ENCODE results near the gene RHBDD1. TPM values are rescaled to one million over a fixed set of nuclear protein-coding genes. Genes with fewer than 3 reads are reported as not detected.

The RHBDD1 gene
- total RNA-seq, 2 experiments from 2014 or later: 29.1 to 35.0 TPM

DNA sequence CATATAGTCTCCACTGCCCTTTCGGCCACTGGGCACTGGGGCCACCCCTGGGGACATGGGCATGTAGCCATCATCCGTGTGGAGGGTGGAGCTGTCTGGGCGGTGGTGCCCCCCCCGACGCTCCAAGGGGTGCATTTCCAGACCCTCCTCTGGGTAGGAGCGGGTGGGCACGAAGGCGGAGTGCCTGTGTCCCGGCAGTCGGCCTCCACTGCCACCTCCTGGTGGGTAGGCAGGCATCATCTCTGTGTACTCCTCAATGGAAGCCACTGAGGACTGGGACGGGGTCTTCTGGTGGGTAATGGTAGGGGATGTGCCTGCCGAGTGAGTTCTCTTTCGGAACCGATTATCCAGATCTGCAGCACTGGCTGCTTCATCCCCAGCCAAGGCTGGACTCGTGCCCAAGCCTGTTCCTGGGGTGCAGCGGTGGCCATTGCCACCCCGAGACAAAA is 39.0 kb upstream of the RHBDD1 start:
- DNase-seq: no peak
- peaks cover 10% of the 10 kb centered on the region for H3K36me3 Mint-ChIP-seq
- H3K27ac Mint-ChIP-seq: no peak overlapping the region
- H3K4me3 Mint-ChIP-seq: no peak overlapping the region
- peaks cover 52% of the 10 kb centered on the region for H3K4me1 Mint-ChIP-seq
- no peaks in the 10 kb centered on the region for H3K27me3 Mint-ChIP-seq
- H3K9me3 Mint-ChIP-seq: no peaks in the 10 kb centered on the region

DNA sequence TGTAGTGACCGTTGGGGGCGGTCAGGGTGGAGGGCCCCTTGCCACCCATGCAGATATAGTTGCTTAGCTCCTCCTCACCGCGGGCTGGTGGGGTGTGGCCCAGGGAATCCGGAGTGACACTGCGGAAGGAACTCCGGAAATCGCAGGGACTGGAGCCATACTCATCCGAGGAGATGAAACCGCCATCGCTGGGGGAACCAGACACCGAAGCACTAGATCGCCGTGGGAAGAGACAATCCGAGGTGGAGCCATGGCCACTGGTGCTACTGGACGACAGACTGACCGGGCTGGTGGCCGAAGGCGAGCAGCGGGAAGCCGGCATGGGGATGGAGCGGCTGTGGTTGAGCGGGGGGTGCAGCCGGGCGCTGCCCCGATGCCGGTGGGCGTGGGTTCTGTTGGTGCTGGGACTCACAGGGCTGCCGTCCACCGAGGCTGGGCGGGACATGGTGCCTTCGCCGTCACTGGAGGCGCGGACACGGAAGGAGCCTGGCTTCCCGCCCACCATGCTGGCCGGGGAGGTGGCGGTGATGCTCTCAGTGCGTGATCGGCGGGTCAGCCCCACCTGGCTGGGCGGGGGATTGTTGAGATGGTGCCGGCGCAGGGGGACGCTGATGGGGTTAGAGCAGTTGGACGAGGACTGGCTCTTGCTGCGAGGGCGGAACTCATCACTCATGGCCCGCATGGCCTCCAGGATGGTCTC is 38.4 kb upstream of the RHBDD1 start:
- Mint-ChIP-seq H3K4me3 (peak overlapping the region; percentile 83), H3K9me3 (no peaks in the 10 kb centered on the region), H3K27me3 (no peaks in the 10 kb centered on the region), H3K36me3 (peaks cover 10% of the 10 kb centered on the region), H3K27ac (no peak overlapping the region), H3K4me1 (peaks cover 51% of the 10 kb centered on the region)
- DNase-seq: no peak

DNA sequence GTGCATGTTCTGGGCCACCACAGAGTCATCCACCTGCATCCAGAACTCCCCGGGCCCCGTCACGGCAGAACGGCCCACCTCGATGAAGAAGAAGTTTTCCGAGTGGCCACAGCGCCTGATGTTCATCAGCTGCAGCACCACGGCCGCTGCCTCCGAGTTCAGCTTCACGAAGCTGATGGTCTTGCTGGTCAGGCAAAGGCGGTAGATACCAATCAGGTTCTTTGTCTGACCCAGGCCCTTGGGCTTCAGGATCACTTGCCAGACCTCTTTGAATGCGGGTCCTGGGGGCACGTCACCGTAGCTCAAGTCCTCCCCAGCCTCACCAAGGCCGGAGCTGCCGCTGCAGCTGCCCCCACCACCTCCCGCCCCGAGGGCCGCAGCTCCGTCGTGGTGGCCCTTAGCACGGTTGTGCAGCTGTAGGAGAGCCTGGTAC is 37.8 kb upstream of the RHBDD1 start:
- peak overlapping the region; percentile 83 for H3K4me3 Mint-ChIP-seq
- H3K27me3 Mint-ChIP-seq: peaks cover 4% of the 10 kb centered on the region
- no peaks in the 10 kb centered on the region for H3K9me3 Mint-ChIP-seq
- DNase-seq: no peak
- H3K36me3 Mint-ChIP-seq: peaks cover 10% of the 10 kb centered on the region
- H3K27ac Mint-ChIP-seq: peak overlapping the region; percentile 25
- H3K4me1 Mint-ChIP-seq: peaks cover 46% of the 10 kb centered on the region

DNA sequence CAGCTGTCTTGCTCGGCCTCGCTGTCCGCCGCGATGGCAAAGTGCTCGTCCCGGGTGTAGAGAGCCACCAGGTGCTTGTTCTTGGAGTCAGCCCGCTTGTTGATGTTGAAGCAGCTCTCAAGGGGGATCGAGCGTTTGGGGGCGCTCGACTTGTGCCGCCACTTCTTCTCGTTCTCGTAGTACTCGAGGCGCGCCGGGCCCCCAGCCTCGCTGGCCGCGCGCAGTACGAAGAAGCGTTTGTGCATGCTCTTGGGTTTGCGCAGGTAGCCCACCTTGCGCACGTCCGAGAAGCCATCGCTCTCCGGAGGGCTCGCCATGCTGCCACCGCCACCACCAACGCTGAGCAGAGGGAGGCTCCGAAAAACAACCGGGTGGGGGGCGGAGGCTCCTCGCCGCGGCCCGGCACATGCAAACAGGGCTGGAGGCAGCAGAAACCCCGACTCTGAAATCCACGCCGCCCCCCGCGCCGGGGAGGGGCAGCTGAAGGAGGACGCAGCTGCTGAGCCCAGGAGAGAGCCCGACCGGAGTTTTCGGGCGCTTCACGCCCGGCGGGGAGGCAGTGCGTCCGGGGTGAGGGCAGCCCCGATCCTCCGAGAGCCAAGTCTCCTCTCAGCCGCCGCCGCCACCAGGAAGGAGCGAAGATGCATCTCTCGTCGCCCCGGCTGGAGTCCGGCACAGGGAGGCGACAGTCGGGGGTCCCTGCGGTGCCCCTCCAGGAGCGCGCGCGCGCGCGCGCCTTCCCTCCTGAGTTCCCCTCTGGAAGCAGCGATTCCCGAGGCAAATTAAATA is 37.2 kb upstream of the RHBDD1 start:
- Mint-ChIP-seq H3K4me3 (peak overlapping the region; percentile 83), H3K36me3 (peaks cover 10% of the 10 kb centered on the region), H3K9me3 (no peaks in the 10 kb centered on the region), H3K4me1 (peaks cover 41% of the 10 kb centered on the region), H3K27me3 (peaks cover 8% of the 10 kb centered on the region), H3K27ac (peak overlapping the region; percentile 25)
- DNase-seq: peak; percentile 62

DNA sequence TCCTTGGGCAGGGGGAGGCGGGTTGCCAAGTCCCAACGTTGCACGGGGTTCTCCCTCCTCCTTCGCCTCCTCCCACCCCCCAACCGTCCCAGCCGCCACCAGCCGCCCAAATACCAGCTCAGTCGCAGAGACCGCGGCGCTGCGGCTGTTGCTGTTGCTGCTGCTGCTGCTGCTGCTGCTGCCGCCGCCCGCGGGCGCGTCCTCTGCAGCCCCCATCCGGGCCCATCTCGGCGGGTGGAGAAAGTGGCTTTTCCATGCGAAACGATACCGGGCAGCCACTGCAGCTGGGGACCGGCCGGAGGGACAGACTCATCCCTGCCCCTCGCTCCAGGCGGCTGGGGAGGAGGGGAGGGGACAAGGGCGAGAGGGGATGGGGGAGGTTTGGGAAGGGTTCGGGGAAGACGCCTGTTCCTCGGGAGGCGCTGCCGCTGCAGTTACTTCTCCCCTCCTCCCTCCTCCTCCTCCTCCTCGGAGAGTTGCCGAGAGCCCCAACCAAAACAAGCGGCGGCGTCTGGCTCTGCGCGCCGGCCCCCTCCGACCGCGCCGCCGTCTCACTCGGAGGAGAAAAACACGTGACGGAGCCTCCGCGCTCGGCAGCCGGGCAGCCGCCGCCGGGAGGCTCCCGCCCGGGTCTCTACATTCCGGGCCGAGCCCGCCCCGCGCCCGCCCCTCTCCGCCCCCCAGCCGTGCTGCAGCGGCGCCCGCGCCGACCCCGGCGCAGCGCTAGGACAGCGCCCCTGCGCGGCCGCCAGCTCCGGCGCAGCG is 36.5 kb upstream of the RHBDD1 start, which contains the start of gene IRS1:
TSS of gene IRS1 (minus strand) at position 610 of the 765 bp plus-strand sequence. CDS start 1,082 bp downstream, outside the sequence.
- Mint-ChIP-seq H3K4me3 (peak within 1 kb of the TSS; percentile 88), H3K4me1 (peaks cover 33% of the 10 kb centered on the region)

DNA sequence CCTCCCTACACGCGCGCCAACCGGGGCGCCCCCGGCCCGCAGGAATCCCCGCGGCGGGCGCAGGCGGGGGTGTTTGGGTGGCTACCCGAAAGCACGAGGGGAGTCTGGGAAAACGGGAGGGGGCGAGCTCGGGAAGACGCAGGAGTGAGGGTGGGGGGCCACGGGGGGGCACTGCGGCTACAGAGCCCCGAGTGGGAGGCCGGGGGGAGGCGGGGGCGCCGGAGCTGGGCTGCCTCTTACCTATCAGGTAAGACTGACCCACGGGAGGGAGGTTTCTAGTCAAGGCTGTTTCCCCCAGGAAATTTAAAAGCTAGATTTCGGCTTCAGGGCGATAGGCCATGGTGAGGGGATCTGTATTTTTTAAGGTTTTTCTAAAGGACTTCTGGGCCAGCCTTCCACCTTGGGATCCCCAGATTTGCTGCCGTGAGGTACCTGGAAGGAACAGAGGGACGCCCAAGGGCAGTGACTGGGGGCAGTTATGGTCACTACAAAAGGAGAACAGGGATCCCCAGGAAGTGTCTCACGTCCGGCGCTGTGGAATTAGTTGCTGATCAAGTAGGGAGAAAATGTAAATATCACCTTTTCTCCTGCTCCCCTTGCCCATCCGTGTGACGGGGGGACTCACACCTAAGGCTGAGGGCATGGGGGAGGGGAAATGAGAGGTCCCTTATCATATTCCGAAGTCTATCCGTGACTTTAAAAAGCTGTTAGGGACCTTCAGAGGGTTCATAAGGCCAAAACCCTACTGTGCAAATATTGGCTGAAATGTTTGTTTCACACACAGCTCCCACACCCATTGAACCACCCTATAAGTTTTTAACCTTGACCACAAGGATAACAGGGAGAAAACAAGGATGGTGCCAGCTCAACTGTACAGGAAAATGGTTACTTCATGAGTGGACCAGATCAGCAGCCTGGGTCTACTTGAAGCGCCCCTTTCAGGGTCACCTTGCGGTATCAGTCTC is 35.6 kb upstream of the RHBDD1 start:
- peak overlapping the region; percentile 88 for H3K4me3 Mint-ChIP-seq
- H3K36me3 Mint-ChIP-seq: peaks cover 9% of the 10 kb centered on the region
- peaks cover 8% of the 10 kb centered on the region for H3K27me3 Mint-ChIP-seq
- no peaks in the 10 kb centered on the region for H3K9me3 Mint-ChIP-seq
- H3K4me1 Mint-ChIP-seq: peaks cover 27% of the 10 kb centered on the region
- no peak for DNase-seq
- H3K27ac Mint-ChIP-seq: peak overlapping the region; percentile 84

More for the DNA sequence above, 36.5 kb upstream of the RHBDD1 start, which contains the start of gene IRS1:
- Mint-ChIP-seq H3K9me3 (no peaks in the 10 kb centered on the region), H3K27ac (peak within 1 kb of the TSS; percentile 84), H3K27me3 (peaks cover 8% of the 10 kb centered on the region), H3K36me3 (peaks cover 10% of the 10 kb centered on the region)
- peak; percentile 77 for DNase-seq

DNA sequence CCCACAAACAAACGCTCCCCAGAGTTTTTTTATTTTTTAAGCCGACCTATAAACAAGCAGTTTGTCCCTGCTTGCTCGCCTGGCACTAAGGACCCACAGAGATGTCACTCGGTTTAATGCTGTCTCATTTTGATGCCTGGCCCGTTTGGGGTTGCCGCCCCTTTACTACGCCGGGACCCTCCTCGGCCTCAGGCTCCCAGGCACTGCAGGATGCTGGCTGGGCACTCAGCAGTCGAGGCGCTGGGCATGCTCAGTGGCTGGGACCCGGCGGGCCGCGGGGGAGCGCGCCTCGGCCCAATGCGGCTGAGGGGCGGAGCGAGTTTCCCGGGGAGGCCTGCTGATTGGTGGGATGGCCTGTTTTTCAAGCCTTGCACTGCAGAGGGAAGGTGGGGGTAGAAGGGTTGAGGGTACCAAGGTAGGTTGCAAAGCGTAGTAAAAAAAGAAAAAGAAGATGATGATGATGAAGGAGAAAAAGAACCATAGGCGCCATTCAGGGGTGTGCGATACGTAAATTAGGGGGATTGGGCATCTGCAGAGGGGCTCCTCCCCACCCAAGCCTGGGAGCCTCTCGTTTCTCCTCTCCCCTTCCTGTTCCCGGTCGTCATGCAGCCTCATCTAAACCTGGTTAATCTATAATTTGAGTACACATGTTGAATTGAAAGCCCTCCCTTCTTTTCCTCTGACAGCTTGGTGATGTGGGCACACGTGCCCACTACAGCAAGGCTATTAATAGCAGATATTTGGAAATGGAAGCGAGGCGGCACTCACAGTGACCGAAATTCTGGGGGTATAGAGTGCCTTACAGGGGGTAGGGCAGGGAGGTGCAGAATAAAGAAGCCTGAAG is 34.7 kb upstream of the RHBDD1 start:
- no peaks in the 10 kb centered on the region for H3K9me3 Mint-ChIP-seq
- peak overlapping the region; percentile 88 for H3K4me3 Mint-ChIP-seq
- H3K36me3 Mint-ChIP-seq: peaks cover 9% of the 10 kb centered on the region
- H3K4me1 Mint-ChIP-seq: peaks cover 25% of the 10 kb centered on the region
- peak overlapping the region; percentile 78 for H3K27ac Mint-ChIP-seq
- DNase-seq: peak; percentile 90
- peaks cover 15% of the 10 kb centered on the region for H3K27me3 Mint-ChIP-seq

DNA sequence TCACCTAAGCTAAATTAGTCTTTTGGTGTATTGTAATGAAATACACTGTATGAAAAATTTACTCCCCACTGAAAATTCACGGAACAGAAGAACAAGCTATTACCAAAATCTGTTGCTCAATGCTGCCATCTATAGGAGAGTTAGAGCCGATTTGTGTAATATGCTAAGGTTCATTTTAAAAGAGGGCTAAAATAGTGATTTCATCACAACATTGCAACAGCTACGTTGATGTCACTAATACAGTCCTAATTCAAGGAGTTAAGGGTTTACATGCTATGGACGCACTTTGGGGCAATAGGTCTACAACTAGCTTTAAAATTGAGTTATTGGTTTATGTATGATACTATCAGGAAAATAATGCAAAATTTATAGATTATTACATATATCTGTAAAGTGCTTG is 33.3 kb upstream of the RHBDD1 start:
- H3K27ac Mint-ChIP-seq: no peak overlapping the region
- DNase-seq: no peak
- no peak overlapping the region for H3K4me3 Mint-ChIP-seq
- H3K4me1 Mint-ChIP-seq: peaks cover 23% of the 10 kb centered on the region
- H3K36me3 Mint-ChIP-seq: no peaks in the 10 kb centered on the region
- no peaks in the 10 kb centered on the region for H3K9me3 Mint-ChIP-seq
- H3K27me3 Mint-ChIP-seq: peaks cover 25% of the 10 kb centered on the region

DNA sequence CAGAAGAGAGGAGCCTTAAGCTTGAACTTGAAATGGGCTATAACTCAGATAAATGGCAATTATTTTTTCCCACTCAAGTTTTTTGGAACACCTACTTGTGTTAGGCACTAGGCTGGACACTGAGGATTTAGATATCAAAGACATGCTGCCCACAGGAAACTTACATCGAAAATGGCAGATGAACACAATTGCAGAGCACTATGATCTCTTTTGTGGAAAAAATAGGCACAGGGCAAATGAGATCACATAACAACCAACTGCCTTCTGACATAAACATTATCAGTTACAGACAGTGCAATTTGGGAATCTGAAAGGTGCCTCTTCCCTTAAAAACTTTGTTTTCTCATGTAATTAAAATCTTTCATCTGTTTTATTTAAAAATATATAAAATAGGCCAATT is 32.4 kb upstream of the RHBDD1 start:
- Mint-ChIP-seq H3K27ac (no peak overlapping the region), H3K27me3 (peaks cover 30% of the 10 kb centered on the region), H3K36me3 (no peaks in the 10 kb centered on the region), H3K4me3 (no peak overlapping the region), H3K9me3 (no peaks in the 10 kb centered on the region), H3K4me1 (peaks cover 20% of the 10 kb centered on the region)
- DNase-seq: no peak

DNA sequence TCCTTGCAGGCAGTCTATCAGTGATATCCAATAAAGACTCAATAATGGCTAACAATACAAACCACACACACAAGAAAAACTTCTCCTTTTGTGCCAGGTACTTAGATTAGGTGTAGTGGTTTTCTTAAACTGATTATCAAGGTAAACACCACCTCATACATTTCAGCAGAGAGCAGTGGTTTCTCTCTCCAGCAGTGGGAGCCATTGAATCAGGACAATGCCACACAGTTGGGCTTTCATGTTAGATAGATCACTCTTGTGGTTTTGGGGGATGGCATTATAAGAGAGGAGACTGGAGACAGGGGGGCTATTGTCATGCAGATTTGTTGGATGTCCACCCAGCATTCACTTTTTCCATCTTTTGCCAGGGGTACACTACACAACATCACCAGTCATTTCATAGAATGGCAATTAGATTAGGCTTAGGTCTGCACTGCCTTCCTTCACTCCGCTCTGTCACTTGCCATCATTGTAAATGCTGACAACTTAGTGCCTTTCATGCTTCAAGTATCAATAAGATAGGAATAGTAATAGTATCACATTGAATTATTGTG is 22.6 kb upstream of the RHBDD1 start:
- H3K9me3 Mint-ChIP-seq: no peaks in the 10 kb centered on the region
- H3K27ac Mint-ChIP-seq: no peak overlapping the region
- H3K4me3 Mint-ChIP-seq: no peak overlapping the region
- no peaks in the 10 kb centered on the region for H3K4me1 Mint-ChIP-seq
- no peaks in the 10 kb centered on the region for H3K36me3 Mint-ChIP-seq
- DNase-seq: no peak
- peaks cover 22% of the 10 kb centered on the region for H3K27me3 Mint-ChIP-seq

DNA sequence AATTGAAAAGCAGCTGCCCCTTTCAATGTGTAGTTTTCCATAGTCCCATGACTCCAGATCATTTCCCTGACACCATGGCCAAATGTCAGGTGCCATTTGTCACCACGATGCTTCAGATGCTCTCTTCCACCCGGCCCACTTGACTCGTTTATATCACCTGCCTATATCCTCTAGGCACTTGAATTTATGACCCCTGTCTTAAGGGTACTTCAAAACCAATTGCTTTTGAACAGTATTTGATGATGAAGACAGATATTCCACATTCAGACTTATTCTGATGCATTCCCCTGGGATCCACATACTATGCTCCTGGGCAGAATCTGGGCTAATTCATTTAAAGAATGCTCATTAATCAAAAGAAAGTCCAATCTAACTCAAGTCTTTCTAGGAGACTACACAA is 16.9 kb upstream of the RHBDD1 start:
- H3K4me1 Mint-ChIP-seq: no peaks in the 10 kb centered on the region
- no peaks in the 10 kb centered on the region for H3K27me3 Mint-ChIP-seq
- no peak overlapping the region for H3K4me3 Mint-ChIP-seq
- H3K9me3 Mint-ChIP-seq: peaks cover 4% of the 10 kb centered on the region
- DNase-seq: no peak
- H3K36me3 Mint-ChIP-seq: peaks cover 3% of the 10 kb centered on the region
- H3K27ac Mint-ChIP-seq: no peak overlapping the region

DNA sequence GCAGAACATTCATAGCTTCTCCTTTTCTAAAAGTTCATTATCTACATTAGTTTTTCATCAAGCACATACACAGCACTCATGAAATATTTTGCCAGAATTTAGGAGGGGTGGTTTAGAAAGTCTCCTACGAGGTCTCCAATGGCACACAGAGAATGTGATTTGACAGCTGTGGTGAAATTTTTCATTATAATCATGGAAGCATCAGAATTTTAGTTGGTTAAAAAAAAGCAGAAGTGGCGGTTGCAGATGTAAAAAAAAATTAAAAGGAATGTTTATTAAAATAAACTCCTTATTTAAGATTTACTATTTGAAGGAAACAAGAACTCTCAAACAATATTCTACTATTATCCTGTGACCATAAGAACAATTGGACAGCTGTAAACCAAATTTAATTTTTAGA is 10.8 kb upstream of the RHBDD1 start:
- Mint-ChIP-seq H3K27ac (no peak overlapping the region), H3K27me3 (no peaks in the 10 kb centered on the region), H3K4me3 (no peak overlapping the region), H3K9me3 (peaks cover 4% of the 10 kb centered on the region), H3K4me1 (peaks cover 8% of the 10 kb centered on the region), H3K36me3 (peaks cover 10% of the 10 kb centered on the region)
- DNase-seq: no peak

DNA sequence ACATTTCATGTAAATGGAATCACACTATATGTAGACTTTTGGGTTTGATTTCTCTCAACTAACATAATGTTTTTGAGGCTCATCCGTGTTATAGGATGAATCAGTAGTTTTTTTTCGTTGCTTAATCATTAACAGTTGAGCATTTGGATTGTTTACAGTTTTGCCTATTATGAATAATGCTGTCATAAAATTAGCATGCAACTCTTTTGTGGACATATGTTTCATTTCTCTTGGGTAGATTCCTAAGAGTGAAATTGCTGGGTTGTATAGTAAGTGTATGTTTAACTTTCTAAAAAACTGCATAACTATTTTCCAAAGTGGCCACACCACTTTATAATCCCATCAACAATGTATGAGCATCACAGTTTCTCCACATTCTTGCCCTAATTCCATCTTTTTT is 7.7 kb upstream of the RHBDD1 start:
- H3K27ac Mint-ChIP-seq: no peak overlapping the region
- H3K9me3 Mint-ChIP-seq: peaks cover 13% of the 10 kb centered on the region
- H3K4me3 Mint-ChIP-seq: no peak overlapping the region

More for the DNA sequence above, 7.7 kb upstream of the RHBDD1 start:
- no peaks in the 10 kb centered on the region for H3K27me3 Mint-ChIP-seq
- peaks cover 31% of the 10 kb centered on the region for H3K36me3 Mint-ChIP-seq
- peaks cover 23% of the 10 kb centered on the region for H3K4me1 Mint-ChIP-seq
- no peak for DNase-seq
